Heart right ventricle (tissue), 16 donors: ENCODE results near the gene UGT8. TPM values are rescaled to one million over a fixed set of nuclear protein-coding genes. Genes with fewer than 3 reads are reported as not detected.

Source experiments
- ATAC-seq, 8 donors: fragments of 200-7000 bp; cut with Tn5 transposase; one replicate each; pipeline ENCODE4 v1.9.1; 2020; ENCODE audit warnings: mild to moderate bottlenecking in 8 of 8, moderate library complexity in 8 of 8, moderate number of reproducible peaks in 1 of 8
- DNase-seq, 2 donors: peaks; one replicate each; pipeline ENCODE4 v3.0.0-alpha.2; 2020
- H3K27ac ChIP-seq, 10 donors: fragments of 200-600 bp; sonication (generic) in 2 of 10; one replicate each; pipeline versions ENCODE4 v1.5.0 to v1.8.0; 2020 to 2022; ENCODE audit warnings: mild to moderate bottlenecking in 3 of 10
- H3K27me3 ChIP-seq, 7 donors: fragments of 200-600 bp; one replicate each; pipeline ENCODE4 v1.8.0; 2021 to 2022; ENCODE audit warnings: mild to moderate bottlenecking in 2 of 7
- H3K36me3 ChIP-seq, 9 donors: fragments of 200-600 bp; sonication (generic) in 1 of 9; one replicate each; pipeline versions ENCODE4 v1.5.0 to v1.8.0; 2020 to 2022; ENCODE audit warnings: mild to moderate bottlenecking in 2 of 9
- H3K4me1 ChIP-seq, 9 donors: fragments of 200-600 bp; sonication (generic) in 1 of 9; one replicate each; pipeline versions ENCODE4 v1.5.0 to v1.8.0; 2020 to 2022; ENCODE audit warnings: mild to moderate bottlenecking in 4 of 9
- H3K4me3 ChIP-seq, 10 donors: fragments of 200-600 bp; sonication (generic) in 2 of 10; one replicate each; pipeline versions ENCODE4 v1.5.0 to v1.8.0; 2020 to 2022; ENCODE audit warnings: mild to moderate bottlenecking in 7 of 10, moderate library complexity in 2 of 10
- H3K9me3 ChIP-seq, 11 donors: fragments of 200-600 bp in 10 of 11; sonication (generic) in 2 of 11; one replicate each; pipeline versions ENCODE4 v1.5.0 to v1.8.0; 2013 to 2022; ENCODE audit warnings: mild to moderate bottlenecking in 2 of 11, control low read depth in 1 of 11, moderate library complexity in 1 of 11
- CTCF ChIP-seq, 9 donors: fragments of 200-600 bp; sonication (generic) in 2 of 9; IDR thresholded peaks; one replicate each; pipeline versions ENCODE4 v1.5.0 to v1.8.0; 2021 to 2022; ENCODE audit warnings: antibody characterized with exemption in 9 of 9, mild to moderate bottlenecking in 5 of 9, moderate library complexity in 1 of 9
- WGBS, 2 donors: extraction: QIAGEN DNeasy Blood & Tissue Kit; methylation state at CpG; one replicate each; pipeline ENCODE4 v1.1.7; 2013; ENCODE audit warnings: inconsistent platforms in 1 of 2; 5-methylcytosine and 5-hydroxymethylcytosine counted together
- intact Hi-C, 10 donors: fragments of 100-400 bp; cut with DNase I; formaldehyde crosslinking; loops; one replicate each; pipeline versions ENCODE4 v1.11.1 to v1.14.2; 2022
- polyA plus RNA-seq, 2 donors: library from polyadenylated mRNA; stranded (reverse); fragments of 200-250 nt; gene quantifications; one replicate each; pipeline ENCODE4 v1.2.3, GENCODE V29; 2013
- total RNA-seq, 10 donors: library from RNA; stranded (reverse); fragmentation: NEBNext Ultra II Directional in 3 of 10; extraction: Animal tissue kit (Norgen Biotek cat#: 25700) in 3 of 10; gene quantifications; one replicate each; pipeline versions ENCODE4 v1.2.1 to v1.2.4, GENCODE V29; 2021 to 2023
- donor health status: Arrhythmogenic right ventricular cardiomyopathy.
- donor health status: ischemic (EF 13 %, LVEDD 7.1; RV severe dilation, severe dysfunction).
- donor health status: healthy with polysubstance abuse.
- donor health status: DM: no; HTN: yes; CAD: no.
- donor health status: DM: no; HTN: no; CAD: no.
- donor health status: ischemic (EF 25% LVEDD 6.9; RV normal size, moderate dysfunction).
- donor health status: ischemic (EF 25% LVEDD 5.7; RV mildly dilated, moderate dysfunction).
- donor health status: healthy.
- donor health status: DM: yes; HTN: yes; CAD: no.
- donor health status: Ischemic cardiomyopathy.
- donor health status: ischemic (EF 35%, LVEDD 5.7; RV mildly dilated, moderate dysfunction).
- donor health status: nonischemic (EF 11% LVEDD 7.7; RV severe dilation, severe dysfunction).
- donor health status: DM: yes; HTN: yes; CAD: no.
- donor health status: PGD.
- donor health status: ischemic (EF 29% LVEDD 5.4; RV normal size, mild dysfunction).
- donor health status: nonischemic (EF 23%, LVEDD 6.1; RV moderate dilation, normal function).

The UGT8 gene
- total and polyA plus RNA-seq, 12 donors: 0.04 to 0.13 (median 0.09) TPM; not detected in 9

- Histone ChIP-seq H3K4me3 (no peak overlapping the region), H3K4me1 (peaks cover 0 to 6% (median 0%) of the 10 kb centered on the region in 9 donors), H3K36me3 (no peaks in the 10 kb centered on the region), H3K27me3 (no peaks in the 10 kb centered on the region), H3K27ac (no peak overlapping the region), H3K9me3 (no peaks in the 10 kb centered on the region)
- TF ChIP-seq CTCF (IDR thresholded peaks at IDR 0.05): no peak
- DNase-seq (no peak), ATAC-seq (no peak)
- 64 to 71% methylated on average over 1 of the region's 1 CpG for WGBS, 2 donors
- intact Hi-C loops: loop anchor here in 9 of 10 donors (5.0 to 10.0 kb wide), 3 partner anchors 297 to 307 kb away; no protein-coding TSS in a partner anchor
Observed at GRCh38 chr4:114691865-114692264, 93.3 kb downstream of the UGT8 start.

- Histone ChIP-seq H3K36me3 (no peaks in the 10 kb centered on the region), H3K4me3 (no peak overlapping the region), H3K27ac (no peak overlapping the region), H3K4me1 (peaks cover 0 to 6% (median 0%) of the 10 kb centered on the region in 9 donors), H3K9me3 (no peaks in the 10 kb centered on the region), H3K27me3 (no peaks in the 10 kb centered on the region)
- no peak for ATAC-seq
- DNase-seq: no peak
- 88 to 90% methylated on average over 3 of the region's 3 CpGs for WGBS, 2 donors
- no peak for TF ChIP-seq CTCF (IDR thresholded peaks at IDR 0.05)
- intact Hi-C loops: loop anchor here in 9 of 10 donors (5.0 to 10.0 kb wide), 3 partner anchors 298 to 308 kb away; no protein-coding TSS in a partner anchor
Observed at GRCh38 chr4:114692958-114693357, 94.4 kb downstream of the UGT8 start.

DNA sequence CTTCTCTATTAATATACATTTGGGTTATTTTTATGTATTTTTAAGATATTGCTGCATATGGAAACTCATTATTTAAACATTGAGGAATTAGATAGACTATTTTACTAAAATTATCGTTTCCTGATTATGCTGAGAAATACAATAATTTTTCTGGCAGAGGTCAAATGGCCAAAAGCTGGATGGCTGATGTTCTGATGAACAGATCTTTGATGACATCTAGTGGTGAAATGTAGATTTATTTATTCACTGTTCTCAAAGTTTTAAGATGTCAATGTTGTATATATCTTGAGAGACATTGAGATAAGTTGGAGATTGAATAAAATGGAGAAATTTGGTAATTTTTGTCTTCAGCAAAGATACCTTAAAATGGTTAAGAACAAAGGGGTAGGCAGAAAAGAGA lies 96.2 kb downstream of the UGT8 start:
- no peak for DNase-seq
- no peaks in the 10 kb centered on the region for H3K27me3 ChIP-seq

DNA sequence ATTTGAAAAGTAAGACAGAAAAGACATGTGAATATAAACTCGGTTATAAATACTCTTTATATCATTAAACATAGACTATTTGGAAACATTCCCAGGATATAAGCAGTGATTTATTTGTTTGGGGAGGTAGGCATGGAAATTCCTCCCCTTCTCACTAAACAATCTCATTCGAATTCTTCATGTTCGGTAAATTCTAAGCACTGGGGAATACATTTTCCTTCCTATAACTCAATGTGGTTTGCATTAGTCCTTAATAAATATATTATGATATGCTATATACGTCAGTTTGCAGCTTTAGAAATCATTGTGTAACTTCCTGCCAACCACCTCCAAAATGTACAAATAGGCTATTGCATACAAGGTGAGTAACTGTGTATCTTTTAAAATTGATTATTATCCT lies 99.6 kb downstream of the UGT8 start:
- Histone ChIP-seq H3K27me3 (peaks cover 0 to 3% (median 0%) of the 10 kb centered on the region in 7 donors), H3K27ac (no peak overlapping the region), H3K4me1 (no peaks in the 10 kb centered on the region), H3K4me3 (no peak overlapping the region), H3K36me3 (no peaks in the 10 kb centered on the region), H3K9me3 (no peaks in the 10 kb centered on the region)
- no peak for ATAC-seq
- no peak for DNase-seq
- WGBS, 2 donors: 43 to 44% methylated on average over 4 of the region's 4 CpGs
- intact Hi-C loops: loop anchor here in 8 of 10 donors (5.0 to 10.0 kb wide), 3 partner anchors 303 to 313 kb away; no protein-coding TSS in a partner anchor
- no peak for TF ChIP-seq CTCF (IDR thresholded peaks at IDR 0.05)

More for the DNA sequence above, 96.2 kb downstream of the UGT8 start:
- no peaks in the 10 kb centered on the region for H3K9me3 ChIP-seq
- no peaks in the 10 kb centered on the region for H3K36me3 ChIP-seq
- intact Hi-C loops: loop anchor here (5.0 to 10.0 kb wide), 3 partner anchors 300 to 310 kb away; no protein-coding TSS in a partner anchor
- H3K27ac ChIP-seq: no peak overlapping the region
- ATAC-seq: no peak
- peak; percentile 23 to 72 (median 55) for TF ChIP-seq CTCF (IDR thresholded peaks at IDR 0.05)
- 2 to 9% methylated on average over 1 of the region's 1 CpG for WGBS, 2 donors
- H3K4me3 ChIP-seq: no peak overlapping the region
- no peaks in the 10 kb centered on the region for H3K4me1 ChIP-seq
